ENCODE results near the gene UPK2. TPM values are rescaled to one million over a fixed set of nuclear protein-coding genes. Genes with fewer than 3 reads are reported as not detected.

UPK2 gene
- total and polyA plus RNA-seq, 2 of the 13 experiments (the other 11 are each of a cell fraction or from before 2014, with no cell fraction given), result not detected

- TF ChIP-seq ZNF646 (CRISPR knock-in tag; IDR thresholded peaks at IDR 0.05), result 0 out of 2 replicates have a peak, but pooled peaks have one; percentile 47
- TF ChIP-seq PATZ1 (CRISPR knock-in tag; IDR thresholded peaks at IDR 0.05), result 0 out of 2 replicates have a peak, but pooled peaks have one; percentile 8
- TF ChIP-seq HDAC1 (CRISPR knock-in tag; IDR thresholded peaks at IDR 0.05), result 0 out of 2 replicates have a peak, but pooled peaks have one; percentile 1
- no peak for TF ChIP-seq HMG20B (CRISPR knock-in tag; conservative IDR thresholded peaks at IDR 0.05)
- TF ChIP-seq ZSCAN31 (CRISPR knock-in tag; IDR thresholded peaks at IDR 0.05; ENCODE audit: low read depth), result no peak
- TF ChIP-seq ZNF605 (CRISPR knock-in tag; IDR thresholded peaks at IDR 0.05), result 0 out of 2 replicates have a peak, but pooled peaks have one; percentile 32
- TF ChIP-seq ZNF136 (CRISPR knock-in tag; IDR thresholded peaks at IDR 0.05; ENCODE audit: low read depth), result no peak
- no peak for TF ChIP-seq PPARG (CRISPR knock-in tag; conservative IDR thresholded peaks at IDR 0.05)
- no peak for TF ChIP-seq MLXIP (CRISPR knock-in tag; IDR thresholded peaks at IDR 0.05; ENCODE audit: borderline replicate concordance)
- no peak for TF ChIP-seq ZNF678 (CRISPR knock-in tag; IDR thresholded peaks at IDR 0.05)
- peak; percentile 2; the same call in 1 of the 2 replicates for TF ChIP-seq GABPB1 (CRISPR knock-in tag; IDR thresholded peaks at IDR 0.05)
- no peak for TF ChIP-seq ZBTB7B (CRISPR knock-in tag; IDR thresholded peaks at IDR 0.05)
- TF ChIP-seq SNAI1 (CRISPR knock-in tag; IDR thresholded peaks at IDR 0.05; ENCODE audit: borderline replicate concordance), result no peak
- TF ChIP-seq KLF12 (CRISPR knock-in tag; IDR thresholded peaks at IDR 0.05; ENCODE audit: borderline replicate concordance), result no peak
- no peak for TF ChIP-seq ZNF333 (CRISPR knock-in tag; IDR thresholded peaks at IDR 0.05; ENCODE audit: borderline replicate concordance)
- TF ChIP-seq ZNF782 (CRISPR knock-in tag; IDR thresholded peaks at IDR 0.05; ENCODE audit: borderline replicate concordance), result no peak
Observed at GRCh38 chr11:118912742-118913410, 43.2 kb upstream of the UPK2 start (continued).

Measured in HepG2 (cell line).